Endothelial cell of umbilical vein (primary cell): ENCODE results near the gene BLOC1S1. TPM values are rescaled to one million over a fixed set of nuclear protein-coding genes. Genes with fewer than 3 reads are reported as not detected.

Experiments
- BruUV-seq: library from RNA; stranded (reverse); fragments of 400-500 nt; replicated peaks from 2 replicates; lab custom pipeline; 2021; lab: Mats Ljungman, UMichigan
- CTCF ChIA-PET: fragments of 300-600, 350-600 bp; sonication (Branson Sonifier 250); formaldehyde crosslinking; loops from one replicate; lab custom pipeline; 2021; ENCODE audit warnings: antibody characterized with exemption, inconsistent platforms; lab: Charles Lee
- POLR2A ChIA-PET: fragments of 300-600, 350-600 bp; sonication (Branson Sonifier 250); formaldehyde crosslinking; loops from one replicate; lab custom pipeline; 2021; ENCODE audit warnings: antibody characterized with exemption, inconsistent platforms; lab: Charles Lee
- DNase-seq: peaks from one replicate; pipeline ENCODE4 v3.0.0-alpha.2; 2011; ENCODE audit warnings: low read depth, low spot score
- FAIRE-seq: peaks from 2 replicates; lab custom pipeline; 2011; peaks lifted over from hg19 to GRCh38; lab: Jason Lieb, UNC
- H2AFZ ChIP-seq: 2 replicates; pipeline ENCODE4 v1.6.0; 2012; ENCODE audit warnings: low read depth, low read length, control low read depth, inconsistent platforms
- H3K27ac ChIP-seq: 2 replicates; pipeline ENCODE4 v1.5.1; 2011; ENCODE audit warnings: low read depth, mild to moderate bottlenecking, control low read depth, low read length, moderate library complexity; ENCODE audit not compliant: insufficient read depth
- H3K27me3 ChIP-seq, 2 experiments: 2 replicates each; pipeline versions ENCODE4 v1.6.0 to v1.6.1; 2011; ENCODE audit warnings: low read length in 2 of 2, mixed read lengths in 1 of 2; ENCODE audit not compliant: control insufficient read depth in 2 of 2, insufficient read depth in 2 of 2
- H3K36me3 ChIP-seq, 2 experiments: 2 replicates in 1 of 2; 3 replicates in 1 of 2; pipeline ENCODE4 v1.5.1; 2011; ENCODE audit warnings: low read length in 2 of 2, mild to moderate bottlenecking in 1 of 2, moderate library complexity in 1 of 2; ENCODE audit not compliant: control insufficient read depth in 2 of 2, insufficient read depth in 2 of 2; ENCODE audit errors: extremely low read depth in 1 of 2
- H3K4me1 ChIP-seq: 3 replicates; pipeline ENCODE4 v1.5.1; 2011; ENCODE audit warnings: mild to moderate bottlenecking, low read length; ENCODE audit not compliant: control insufficient read depth, insufficient read depth; ENCODE audit errors: extremely low read depth
- H3K4me2 ChIP-seq: 2 replicates; pipeline ENCODE4 v1.6.1; 2011; ENCODE audit warnings: low read length, control low read depth, mixed read lengths; ENCODE audit not compliant: insufficient read depth
- H3K4me3 ChIP-seq, 3 experiments: fragments of 200-600 bp in 1 of 3; sonication (generic), shearing (Covaris generic) in 1 of 3; replicated peaks in 1 of 3; 2 replicates each; pipeline ENCODE4 v1.5.1; 2011 to 2016; ENCODE audit warnings: control low read depth in 3 of 3, low read length in 3 of 3, mild to moderate bottlenecking in 2 of 3, inconsistent platforms in 1 of 3, low read depth in 1 of 3, moderate library complexity in 1 of 3; ENCODE audit not compliant: insufficient read depth in 1 of 3
- H3K79me2 ChIP-seq: 2 replicates; pipeline ENCODE4 v1.6.0; 2012; ENCODE audit warnings: low read length, inconsistent platforms; ENCODE audit not compliant: control insufficient read depth, insufficient read depth
- H3K9ac ChIP-seq: replicated peaks from 2 replicates; pipeline ENCODE3; 2011; ENCODE audit warnings: low read length, control low read depth; ENCODE audit not compliant: insufficient read depth; ENCODE audit errors: extremely low read depth
- H3K9me1 ChIP-seq: replicated peaks from 3 replicates; pipeline ENCODE4 v1.6.0; 2011; ENCODE audit warnings: mild to moderate bottlenecking, low read length; ENCODE audit not compliant: control insufficient read depth, insufficient read depth; ENCODE audit errors: extremely low read depth
- H3K9me3 ChIP-seq: replicated peaks from 2 replicates; pipeline ENCODE4 v1.5.1; 2012; ENCODE audit warnings: low read length, inconsistent platforms; ENCODE audit not compliant: control insufficient read depth, insufficient read depth
- H4K20me1 ChIP-seq: replicated peaks from 2 replicates; pipeline ENCODE3; 2011; ENCODE audit warnings: mild to moderate bottlenecking, low read length; ENCODE audit not compliant: control insufficient read depth, insufficient read depth; ENCODE audit errors: extremely low read depth
- EZH2 ChIP-seq: IDR thresholded peaks from 2 replicates; pipeline ENCODE4 v1.6.1; 2012; ENCODE audit warnings: borderline replicate concordance, low read depth, mild to moderate bottlenecking, moderate library complexity, low read length, inconsistent platforms; ENCODE audit not compliant: severe bottlenecking
- FOS ChIP-seq: IDR thresholded peaks from 2 replicates; pipeline ENCODE4 v1.6.1; 2011; ENCODE audit warnings: mild to moderate bottlenecking, low read length, moderate library complexity, borderline replicate concordance; ENCODE audit not compliant: insufficient read depth
- GATA2 ChIP-seq: IDR thresholded peaks from 2 replicates; pipeline ENCODE4 v1.7.0; 2011; ENCODE audit warnings: low read depth, mild to moderate bottlenecking, moderate library complexity, mixed read lengths, low read length; ENCODE audit not compliant: insufficient read length, insufficient read depth
- JUN ChIP-seq: IDR thresholded peaks from 2 replicates; pipeline ENCODE4 v1.6.1; 2011; ENCODE audit warnings: borderline replicate concordance, low read depth; ENCODE audit not compliant: insufficient read length, insufficient read depth
- MYC ChIP-seq: IDR thresholded peaks from one replicate; pipeline ENCODE4 v1.6.1; 2011; ENCODE audit warnings: mild to moderate bottlenecking, low read depth, low read length
- POLR2A ChIP-seq: IDR thresholded peaks from 2 replicates; pipeline ENCODE4 v1.6.1; 2012; ENCODE audit warnings: low read depth, mild to moderate bottlenecking, control low read depth, low read length
- POLR2AphosphoS5 ChIP-seq: IDR thresholded peaks from 2 replicates; pipeline ENCODE4 v1.6.1; 2012; ENCODE audit warnings: low read depth, mild to moderate bottlenecking, control low read depth, low read length, moderate library complexity; ENCODE audit not compliant: insufficient read depth
- dilution Hi-C: fragments of 300-500 bp; cut with MboI; formaldehyde crosslinking; loops from one replicate; pipeline ENCODE4 v1.15.0; 2019; ENCODE audit warnings: low sequenced_read_pairs; ENCODE audit not compliant: extremely low pct_ligation_motif_present
- intact Hi-C: fragments of 100-400 bp; cut with micrococcal nuclease; formaldehyde crosslinking; loops from one replicate; pipeline ENCODE4 v1.10.0; 2022
- polyA plus RNA-seq, 4 experiments: library from polyadenylated mRNA; depleted of rRNA in 3 of 4; stranded (reverse) in 3 of 4; unstranded in 1 of 4; fragments of >200 nt; gene quantifications; 2 replicates each; pipeline versions ENCODE4 v1.2.1 to v1.2.3, GENCODE V29; 2011 to 2012; ENCODE audit warnings: missing spikeins in 1 of 4
- total RNA-seq: library from RNA; stranded (reverse); gene quantifications from 2 replicates; pipeline ENCODE4 v1.2.3, GENCODE V29; 2021
- TF ChIP-seq, protein P1 (sequence below): IDR thresholded peaks from 2 replicates; pipeline ENCODE4 v1.6.1; 2011; ENCODE audit not compliant: insufficient read depth, insufficient read length
- TF ChIP-seq, protein P2 (sequence below), 2 donors: IDR thresholded peaks; 1 replicate in 1 of 2; 2 replicates in 1 of 2; pipeline ENCODE4 v1.5.1; 2011; ENCODE audit warnings: low read length in 2 of 2, mild to moderate bottlenecking in 2 of 2, moderate library complexity in 2 of 2, control low read depth in 1 of 2, inconsistent platforms in 1 of 2, low read depth in 1 of 2; ENCODE audit not compliant: insufficient read depth in 1 of 2; ENCODE audit errors: extremely low read depth in 1 of 2

Gene BLOC1S1
- total and polyA plus RNA-seq, 2 donors (not counting 3 experiments of a cell fraction or from before 2014, with no cell fraction given): 84.1 to 192 TPM

DNA sequence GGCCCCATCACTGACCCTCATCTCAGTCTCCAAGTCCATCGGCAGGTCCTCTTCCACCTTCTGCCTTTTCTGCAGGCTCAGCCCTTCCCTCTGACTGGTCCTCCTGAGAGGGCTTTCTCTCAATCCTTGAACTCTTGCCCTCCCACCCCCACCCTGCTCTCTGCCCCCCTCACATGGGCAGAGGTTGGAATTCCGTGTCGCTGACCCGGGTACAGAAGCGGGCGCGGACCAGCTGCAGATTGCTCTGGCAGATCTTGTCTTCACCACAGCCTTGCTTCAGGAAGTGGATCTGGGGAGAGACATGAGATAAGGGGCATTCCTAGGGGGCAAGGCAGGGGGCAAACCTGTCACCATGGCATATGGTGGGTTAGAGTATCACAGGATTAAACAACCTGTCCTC is 20.5 kb upstream of the BLOC1S1 start:
- CTCF ChIA-PET: interaction anchor here (1.2 to 2.9 kb wide), 2 partner anchors 39 to 49 kb away, joined by 3 to 15 read pairs; no protein-coding TSS in a partner anchor
- Histone ChIP-seq H3K9me1 (no peaks in the 10 kb centered on the region), H3K4me3 (no peak overlapping the region), H3K4me2 (no peak overlapping the region), H3K27me3 (no peaks in the 10 kb centered on the region), H3K27ac (no peak overlapping the region), H3K36me3 (no peaks in the 10 kb centered on the region), H3K79me2 (no peaks in the 10 kb centered on the region), H4K20me1 (no peaks in the 10 kb centered on the region), H3K9ac (no peak overlapping the region), H3K9me3 (no peaks in the 10 kb centered on the region), H3K4me1 (no peaks in the 10 kb centered on the region), H2AFZ (no peak overlapping the region)
- POLR2A ChIA-PET: no interaction called here
- DNase-seq (no peak), FAIRE-seq (no peak)
- intact Hi-C loops: no loop called here
- dilution Hi-C loops: no loop called here
- no TSS peak for BruUV-seq
- no peak for TF ChIP-seq GATA2
- TF ChIP-seq JUN: no peak
- TF ChIP-seq POLR2A: no peak
- no peak for TF ChIP-seq FOS
- TF ChIP-seq, protein P1, sequence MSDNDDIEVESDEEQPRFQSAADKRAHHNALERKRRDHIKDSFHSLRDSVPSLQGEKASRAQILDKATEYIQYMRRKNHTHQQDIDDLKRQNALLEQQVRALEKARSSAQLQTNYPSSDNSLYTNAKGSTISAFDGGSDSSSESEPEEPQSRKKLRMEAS: no peak
- TF ChIP-seq, protein P2, sequence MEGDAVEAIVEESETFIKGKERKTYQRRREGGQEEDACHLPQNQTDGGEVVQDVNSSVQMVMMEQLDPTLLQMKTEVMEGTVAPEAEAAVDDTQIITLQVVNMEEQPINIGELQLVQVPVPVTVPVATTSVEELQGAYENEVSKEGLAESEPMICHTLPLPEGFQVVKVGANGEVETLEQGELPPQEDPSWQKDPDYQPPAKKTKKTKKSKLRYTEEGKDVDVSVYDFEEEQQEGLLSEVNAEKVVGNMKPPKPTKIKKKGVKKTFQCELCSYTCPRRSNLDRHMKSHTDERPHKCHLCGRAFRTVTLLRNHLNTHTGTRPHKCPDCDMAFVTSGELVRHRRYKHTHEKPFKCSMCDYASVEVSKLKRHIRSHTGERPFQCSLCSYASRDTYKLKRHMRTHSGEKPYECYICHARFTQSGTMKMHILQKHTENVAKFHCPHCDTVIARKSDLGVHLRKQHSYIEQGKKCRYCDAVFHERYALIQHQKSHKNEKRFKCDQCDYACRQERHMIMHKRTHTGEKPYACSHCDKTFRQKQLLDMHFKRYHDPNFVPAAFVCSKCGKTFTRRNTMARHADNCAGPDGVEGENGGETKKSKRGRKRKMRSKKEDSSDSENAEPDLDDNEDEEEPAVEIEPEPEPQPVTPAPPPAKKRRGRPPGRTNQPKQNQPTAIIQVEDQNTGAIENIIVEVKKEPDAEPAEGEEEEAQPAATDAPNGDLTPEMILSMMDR (IDR thresholded peaks at IDR 0.05; ENCODE audit: extremely low read depth in 1 of 2, insufficient read depth in 1 of 2, low read depth in 1 of 2, low read length in 2 of 2): no peak
- no peak for TF ChIP-seq EZH2
- TF ChIP-seq MYC: no peak
- TF ChIP-seq POLR2AphosphoS5: no peak
